NB4 (cell line): Measurements from ENCODE around the gene ITGAV.

Experiments used
- DNase-seq: peaks from one replicate; pipeline ENCODE4 v3.0.0; 2010; ENCODE audit warnings: low read depth
- H3K4me3 ChIP-seq: one replicate; pipeline ENCODE4 v1.5.1; 2011; ENCODE audit warnings: mild to moderate bottlenecking, low read depth, low read length, moderate library complexity
- CTCF ChIP-seq: IDR thresholded peaks from one replicate; pipeline ENCODE4 v1.5.1; 2012; ENCODE audit warnings: low read depth, low read length
- MAX ChIP-seq: IDR thresholded peaks from 2 replicates; pipeline ENCODE4 v1.6.1; 2011; ENCODE audit warnings: low read depth, low read length
- MYC ChIP-seq: IDR thresholded peaks from 2 replicates; pipeline ENCODE4 v1.6.1; 2011; ENCODE audit warnings: low read depth, low read length
- POLR2A ChIP-seq: IDR thresholded peaks from 2 replicates; pipeline ENCODE4 v1.6.1; 2011; ENCODE audit warnings: mild to moderate bottlenecking; ENCODE audit not compliant: insufficient read length; ENCODE audit errors: extremely low read depth

ITGAV gene

GRCh38 chr2:186659383-186659782, 69.5 kb downstream of the ITGAV start:
- TF ChIP-seq MAX (no peak), MYC (no peak), CTCF (no peak), POLR2A (no peak)
- DNase-seq: no peak
- H3K4me3 ChIP-seq: no peak overlapping the region

- no peak for DNase-seq
- no peak overlapping the region for H3K4me3 ChIP-seq
- TF ChIP-seq POLR2A: no peak
- TF ChIP-seq MYC: no peak
- no peak for TF ChIP-seq MAX
- no peak for TF ChIP-seq CTCF
These were observed 74.7 kb downstream of the ITGAV start for GRCh38 chr2:186664385-186665043.

GRCh38 chr2:186669146-186669545, 79.3 kb downstream of the ITGAV start:
- TF ChIP-seq MAX (no peak), CTCF (no peak), MYC (no peak), POLR2A (no peak)
- H3K4me3 ChIP-seq: no peak overlapping the region
- DNase-seq: no peak

GRCh38 chr2:186670831-186671230, 81.0 kb downstream of the ITGAV start:
- no peak for DNase-seq
- H3K4me3 ChIP-seq: no peak overlapping the region
- TF ChIP-seq MYC: no peak
- no peak for TF ChIP-seq CTCF
- TF ChIP-seq POLR2A: no peak
- no peak for TF ChIP-seq MAX

GRCh38 chr2:186675380-186675779, 85.5 kb downstream of the ITGAV start:
- DNase-seq: no peak
- TF ChIP-seq MYC (no peak), CTCF (no peak), POLR2A (no peak), MAX (no peak)
- H3K4me3 ChIP-seq: no peak overlapping the region
